ENCODE results near the gene KRT2.

KRT2 gene

DNA sequence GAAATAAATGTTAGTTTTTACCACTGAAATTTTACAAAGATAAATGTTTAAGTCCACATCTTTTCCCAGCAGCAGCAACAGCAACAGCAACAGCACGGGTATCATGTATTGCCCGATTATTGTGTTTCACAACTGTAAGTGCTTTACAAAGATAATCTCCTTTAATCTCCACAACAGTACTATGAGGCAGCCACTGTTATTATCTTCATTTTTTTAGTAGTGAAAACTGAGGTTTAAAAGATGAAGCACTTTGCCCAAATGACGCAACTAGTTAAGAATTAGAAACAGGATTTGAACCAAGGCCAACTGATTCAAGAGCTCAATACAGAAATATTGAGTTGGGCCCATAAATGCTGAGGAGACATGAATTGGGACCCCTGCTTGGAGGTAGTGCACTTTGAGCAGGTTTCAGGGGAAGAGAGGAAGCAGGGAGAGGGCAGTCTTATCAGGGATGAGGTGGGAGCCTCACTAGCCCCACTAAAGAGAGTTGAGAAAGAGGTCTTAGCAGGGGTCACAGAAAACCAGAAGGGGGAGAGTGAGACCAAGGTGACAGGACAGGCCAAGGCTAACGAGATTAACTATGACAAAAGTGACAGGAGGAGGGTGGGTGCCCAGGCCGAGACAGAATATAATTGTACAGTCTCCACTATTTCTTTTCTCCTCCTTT, 15.3 kb downstream of the KRT2 start:
- DNase-seq: no peak

DNA sequence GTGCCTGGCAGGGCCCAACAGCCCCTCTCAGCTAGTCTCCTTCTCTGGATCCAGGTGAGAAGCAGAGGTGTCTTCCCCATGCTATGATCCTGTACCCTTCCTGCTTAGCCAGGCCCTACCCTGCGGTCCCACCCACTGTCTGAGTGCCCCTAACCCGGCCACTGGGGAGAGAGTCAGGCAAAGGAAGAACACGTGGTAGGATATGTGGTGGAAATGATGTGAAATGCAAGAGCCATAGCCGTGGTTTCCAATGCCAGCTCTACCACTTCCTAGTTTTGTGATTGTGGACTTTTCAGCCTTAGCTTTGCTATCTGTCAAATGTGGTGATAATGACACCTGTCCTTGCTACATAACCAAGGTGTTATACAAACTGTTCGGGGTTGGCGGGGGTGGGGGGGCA, 15.8 kb downstream of the KRT2 start:
- no peak for DNase-seq

DNA sequence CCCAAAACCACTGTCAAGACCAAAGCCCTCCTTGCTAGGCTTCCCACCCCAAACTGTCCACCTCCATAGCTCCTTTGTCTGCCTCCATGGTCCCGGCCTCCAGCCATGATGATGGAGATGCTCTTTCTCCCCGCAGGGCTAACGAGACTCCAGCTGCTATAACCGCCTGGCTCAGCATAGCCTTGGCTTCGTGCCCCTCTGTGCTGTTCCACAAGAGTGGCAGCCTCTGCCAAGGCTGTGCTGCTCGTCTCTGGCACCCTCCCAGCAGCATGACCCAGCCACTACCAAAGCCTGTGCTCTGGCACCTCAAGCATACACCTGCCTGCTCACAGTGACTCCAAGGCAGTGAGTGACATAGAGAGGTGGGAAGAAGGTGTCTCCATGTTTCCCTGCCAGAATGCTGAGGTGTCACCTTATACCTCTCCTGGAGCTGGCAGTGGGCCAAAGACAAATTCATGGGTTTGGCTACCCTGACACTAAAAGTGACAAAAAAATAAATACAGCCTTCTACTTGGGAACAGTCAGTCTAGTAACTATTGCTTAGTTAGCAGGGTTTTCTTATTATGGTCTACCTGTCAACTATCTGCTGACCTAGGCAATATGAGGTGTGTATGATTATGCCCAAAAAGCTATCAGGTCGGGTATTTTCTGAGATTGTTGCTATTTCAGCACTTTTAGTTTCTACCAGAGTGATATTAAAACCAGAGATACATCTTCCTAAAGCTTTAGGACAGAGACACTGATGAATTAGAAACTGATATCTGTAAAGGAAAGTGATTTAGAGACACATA, 17.6 kb downstream of the KRT2 start:
- no peak for DNase-seq

DNA sequence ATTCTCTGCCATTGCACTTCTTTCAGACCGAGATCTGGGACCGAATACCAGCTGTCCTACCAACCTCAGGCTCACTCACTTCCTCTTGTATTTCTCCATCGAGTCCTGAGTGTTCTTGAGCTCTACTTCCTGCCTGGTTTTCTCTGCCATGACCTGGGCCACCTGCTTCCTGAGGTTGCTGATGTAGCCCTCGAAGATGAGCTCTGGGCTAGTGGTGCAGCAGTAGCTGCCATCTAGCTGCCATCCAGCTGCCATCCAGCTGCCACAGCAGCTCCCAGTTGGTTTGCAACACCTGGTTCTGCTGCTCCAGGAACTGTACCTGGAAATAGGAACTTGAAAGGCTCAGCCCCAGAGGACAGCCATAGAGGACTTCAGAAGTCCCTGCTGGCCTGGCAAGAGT, 18.6 kb downstream of the KRT2 start:
- no peak for DNase-seq

DNA sequence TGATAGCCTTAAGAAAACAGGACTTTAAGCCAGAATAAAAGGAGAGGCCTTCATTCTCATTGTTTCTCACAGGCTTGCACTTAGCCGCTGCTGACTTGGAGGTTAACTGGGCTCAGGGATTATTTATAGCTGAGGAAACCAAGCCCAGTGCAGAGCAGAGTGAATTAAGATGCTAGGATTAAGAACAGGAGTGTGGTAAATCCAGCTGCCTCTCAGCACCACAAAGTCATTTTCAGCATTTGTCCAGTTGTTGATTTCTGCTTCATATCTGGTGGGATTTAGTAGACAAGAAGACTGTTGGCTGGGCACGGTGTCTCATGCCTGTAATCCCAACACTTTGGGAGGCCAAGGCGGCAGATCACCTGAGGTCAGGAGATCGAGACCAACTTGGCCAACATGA, 19.4 kb downstream of the KRT2 start:
- DNase-seq: no peak

DNA sequence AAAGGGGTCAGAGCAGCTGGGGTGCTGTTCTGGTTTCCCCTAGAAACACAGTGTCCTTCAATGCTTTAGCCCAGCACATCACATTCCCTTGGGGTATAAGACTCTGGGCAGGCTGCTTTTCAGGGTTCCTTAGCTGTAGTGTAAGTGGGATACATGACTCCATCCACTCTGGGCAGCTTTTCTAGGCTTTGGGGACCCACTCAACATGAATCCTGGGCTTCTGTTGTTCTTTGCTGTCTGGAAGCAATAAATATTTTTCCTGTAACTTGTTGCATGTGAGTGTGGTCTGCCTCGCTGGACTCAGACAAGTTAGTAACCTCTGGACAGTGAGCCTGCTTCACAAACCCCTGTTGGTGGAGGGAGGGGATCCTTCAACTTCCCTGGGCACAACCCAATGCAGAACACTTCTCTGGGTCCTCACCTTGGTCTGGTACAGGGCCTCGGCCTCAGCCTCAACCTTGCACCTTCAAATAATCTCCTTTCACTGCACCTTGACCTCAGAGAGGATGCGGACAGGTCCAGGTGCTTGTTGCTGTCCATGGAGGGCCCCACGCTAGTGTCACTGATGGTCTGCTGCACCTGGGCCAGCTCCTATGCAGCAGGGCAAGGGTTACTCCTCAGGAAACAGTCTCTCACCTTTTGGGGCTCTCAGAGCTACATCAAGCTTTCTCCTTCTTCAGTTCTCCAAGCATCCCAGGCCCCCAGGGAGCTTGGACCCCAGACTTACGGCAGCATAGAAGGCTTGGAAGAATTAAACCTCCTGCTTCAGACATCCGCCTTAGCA, 20.1 kb downstream of the KRT2 start:
- no peak for DNase-seq

DNA sequence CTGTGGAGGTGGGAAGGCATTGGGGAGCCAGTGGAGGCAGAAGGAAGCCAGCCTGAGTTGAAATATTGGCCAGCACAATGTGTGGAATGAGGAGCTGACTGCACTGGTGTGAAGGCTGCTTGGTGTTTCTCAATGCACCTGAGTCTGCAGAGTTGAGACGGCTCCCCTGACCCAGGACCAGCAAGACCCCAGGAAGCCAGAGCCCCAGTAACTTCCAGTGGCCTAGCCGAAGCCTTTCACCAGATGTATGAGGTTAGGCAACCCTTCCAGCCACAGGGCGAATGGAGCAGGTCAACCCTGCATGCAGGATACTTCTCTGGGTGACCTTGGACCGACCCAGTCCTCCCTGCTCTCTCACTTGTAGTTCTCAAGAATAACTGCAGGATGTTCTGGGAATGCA, 20.7 kb downstream of the KRT2 start:
- no peak for DNase-seq

DNA sequence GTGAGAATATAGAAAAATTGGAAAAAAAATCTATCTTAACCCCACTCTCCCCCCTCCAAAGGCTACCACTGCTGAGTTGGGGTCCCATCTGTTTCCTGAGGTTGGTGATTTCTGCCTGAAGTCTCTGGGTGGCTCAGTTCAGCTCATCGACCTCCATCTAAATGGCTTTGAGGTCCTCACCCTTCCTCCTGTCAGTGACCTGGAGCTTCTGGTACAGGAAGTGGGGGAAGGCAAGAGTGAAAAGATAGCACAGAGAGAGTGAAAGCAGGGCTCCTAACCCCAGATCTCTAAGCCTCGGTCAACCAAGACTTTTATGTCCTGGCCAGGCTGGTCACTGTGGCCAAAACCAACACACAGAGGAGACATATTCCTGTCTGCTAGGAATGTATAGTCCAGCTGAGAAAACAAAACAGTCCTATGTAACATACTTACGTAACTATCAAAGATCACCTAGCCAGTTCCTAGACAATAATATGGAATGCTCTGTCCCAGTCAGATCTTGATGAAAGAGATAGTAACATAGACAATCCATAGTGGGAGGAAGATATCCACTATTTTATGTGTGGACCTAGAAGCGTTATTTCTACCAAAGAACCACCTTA, 21.3 kb downstream of the KRT2 start:
- DNase-seq: no peak

DNA sequence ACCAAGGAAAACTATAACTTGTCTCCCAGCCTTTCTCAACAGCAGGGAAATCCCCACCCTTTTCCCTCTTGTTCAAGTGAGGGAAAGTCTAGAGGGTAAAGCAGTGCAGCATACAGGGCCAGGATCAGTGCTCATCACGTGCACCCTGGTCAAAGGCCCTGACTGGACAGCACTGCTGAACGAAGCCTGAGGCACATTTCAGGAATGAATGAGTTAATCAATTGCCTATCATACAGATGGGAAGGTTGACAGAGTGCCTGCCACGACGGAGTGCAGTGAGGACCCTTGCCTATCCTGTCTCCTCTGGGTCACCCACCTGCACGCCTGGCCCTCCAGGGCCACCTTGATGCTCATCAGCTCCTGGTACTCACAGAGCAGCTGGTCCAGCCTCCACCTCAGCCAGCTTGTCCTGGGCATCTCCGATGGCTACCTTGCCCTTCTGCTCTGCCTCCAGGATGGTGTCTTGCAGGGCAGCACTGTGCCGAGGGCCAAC, 22.0 kb downstream of the KRT2 start:
- DNase-seq: no peak

DNA sequence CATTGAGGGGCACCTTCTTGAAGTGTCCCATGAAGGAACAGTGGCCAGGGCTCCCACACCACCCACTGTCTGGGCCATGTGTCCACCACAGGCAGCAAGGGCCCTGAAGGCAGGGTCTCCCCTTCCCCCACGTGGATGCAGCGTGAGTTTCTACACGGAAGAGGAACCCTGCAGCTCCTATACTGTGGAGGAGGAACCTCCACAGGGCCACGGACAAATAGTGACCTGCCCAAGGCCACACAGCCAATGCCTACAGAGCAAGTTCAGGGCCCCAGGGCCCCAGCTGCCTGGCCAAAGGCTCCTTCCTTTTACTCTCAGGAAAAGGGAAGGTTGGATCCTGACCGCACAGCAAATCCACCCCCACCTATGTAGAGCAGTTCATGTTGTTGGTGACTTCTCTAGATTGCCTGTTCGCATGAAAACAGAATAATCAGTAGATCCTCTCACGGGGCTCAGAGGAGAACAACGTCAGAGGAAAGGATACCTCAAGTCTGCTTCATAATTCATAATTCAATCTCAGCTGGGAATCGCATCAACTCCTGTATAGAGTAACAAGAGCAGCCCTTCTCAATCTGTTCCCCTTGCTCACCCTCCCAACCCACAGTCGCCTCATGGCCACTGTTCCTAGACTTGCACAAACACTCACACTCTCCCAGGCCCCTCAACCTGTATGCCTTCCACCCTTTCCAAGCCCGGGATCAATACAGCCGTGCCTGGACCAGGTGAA, 22.6 kb downstream of the KRT2 start:
- peak; percentile 60 to 73 for DNase-seq

DNA sequence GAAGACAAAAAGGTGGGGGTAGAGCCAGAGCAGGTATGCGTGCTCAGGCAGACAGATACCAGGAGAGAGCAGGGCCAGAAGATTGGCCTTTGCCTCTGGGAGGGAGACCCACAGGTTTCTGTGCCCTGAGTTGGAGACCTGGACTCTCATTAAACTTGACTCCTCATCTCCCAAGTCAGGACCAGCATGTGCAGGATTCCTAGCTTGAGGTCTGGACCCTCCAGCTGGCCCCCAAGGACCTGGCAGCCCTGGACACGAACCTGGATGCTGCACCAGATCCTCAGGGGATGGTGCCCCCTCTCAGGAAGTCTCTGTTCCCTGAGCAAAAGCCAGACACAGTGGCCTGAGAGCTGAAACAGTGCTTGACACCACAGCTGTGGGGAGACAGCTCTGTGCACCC, 23.2 kb downstream of the KRT2 start:
- DNase-seq: no peak

DNA sequence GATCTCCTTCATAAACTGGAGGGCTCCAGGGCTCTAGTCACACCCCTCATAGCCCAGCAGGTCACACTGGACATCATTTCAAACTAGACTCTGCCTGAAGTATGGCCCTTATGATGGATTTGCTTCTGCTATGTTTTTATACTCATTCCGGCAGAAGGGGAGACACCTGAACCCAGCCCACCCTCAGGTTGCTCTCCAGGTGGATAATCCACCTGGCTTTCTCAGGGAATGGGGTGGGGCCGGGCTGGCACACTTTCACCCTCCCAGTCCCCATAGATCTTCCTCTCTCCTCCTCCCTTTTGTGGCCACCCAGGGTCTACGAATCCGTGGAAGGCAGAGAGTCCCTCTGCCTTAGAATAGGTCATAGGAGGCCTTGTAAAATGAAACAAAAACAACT, 23.9 kb downstream of the KRT2 start:
- no peak for DNase-seq

DNA sequence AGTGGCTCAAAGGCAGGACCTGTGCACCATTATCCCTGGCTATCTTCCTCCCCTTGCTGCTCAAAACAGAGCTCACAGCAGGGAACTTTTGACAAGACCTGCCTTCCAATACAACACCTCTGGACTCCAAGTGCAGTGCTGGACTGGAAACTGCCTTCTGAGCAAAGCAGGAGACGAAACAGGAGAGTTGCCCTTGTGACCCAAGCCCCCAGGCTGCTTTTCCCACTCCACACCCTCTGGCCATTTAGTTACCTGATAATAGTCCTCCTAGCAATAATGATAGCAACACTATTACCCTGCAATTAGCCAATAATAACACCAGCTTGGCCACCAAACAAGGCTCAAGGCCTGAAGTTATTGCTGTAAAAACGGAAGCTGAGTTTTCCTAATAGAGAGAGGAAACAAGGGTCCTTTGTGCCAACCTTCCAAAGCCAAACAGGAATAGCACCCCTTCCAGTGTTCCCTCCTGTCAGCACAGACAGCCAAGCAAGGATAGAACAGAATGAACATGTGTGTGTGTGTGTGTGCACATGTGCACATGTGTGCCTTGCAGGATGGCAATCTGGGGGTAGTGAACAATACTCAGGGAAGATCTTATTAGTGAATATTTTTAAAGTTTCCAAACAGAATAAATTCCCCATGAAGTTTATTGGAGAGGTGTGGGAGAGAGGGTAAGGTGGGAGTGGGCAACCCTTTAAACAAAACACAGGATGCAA, 24.5 kb downstream of the KRT2 start:
- DNase-seq: no peak

DNA sequence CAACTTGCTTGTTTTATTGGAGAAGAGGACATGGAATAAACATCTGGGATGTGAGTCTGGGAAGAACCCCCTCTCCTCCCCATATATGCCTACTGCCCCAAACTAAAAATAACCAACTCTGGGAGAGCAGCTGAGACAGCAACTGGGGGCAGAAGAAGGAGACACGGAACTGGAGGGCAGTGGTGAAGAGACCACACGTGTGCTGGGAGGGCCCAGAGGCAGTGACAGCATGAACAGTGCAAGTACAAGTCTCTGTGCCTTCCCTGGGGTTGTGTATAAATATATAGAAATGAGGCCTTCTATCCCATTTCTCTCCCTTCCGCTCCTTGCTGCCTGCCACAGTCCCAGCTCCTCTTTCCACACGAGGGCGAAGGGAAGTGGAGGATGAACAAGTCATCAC, 29.7 kb downstream of the KRT2 start:
- no peak for DNase-seq

DNA sequence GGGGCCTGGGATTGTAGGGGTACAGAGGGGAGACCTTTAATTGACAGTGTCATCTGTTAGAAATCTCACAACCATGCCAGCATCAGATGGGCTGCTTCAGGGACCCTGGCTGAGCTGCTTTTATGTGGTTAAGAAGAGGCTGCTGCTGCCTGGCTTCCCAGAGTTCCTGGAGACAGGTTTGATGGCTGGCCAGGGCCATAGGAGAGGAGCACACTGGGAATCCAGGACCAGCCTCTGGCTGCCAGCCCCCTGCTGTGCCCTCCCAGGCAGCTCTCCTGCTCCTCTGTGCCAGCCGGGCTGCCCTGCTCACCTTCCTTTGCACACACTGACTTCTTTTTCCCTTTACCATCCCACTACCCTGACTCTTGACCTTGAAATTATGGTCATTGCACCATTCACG, 33.1 kb downstream of the KRT2 start:
- no peak for DNase-seq

DNA sequence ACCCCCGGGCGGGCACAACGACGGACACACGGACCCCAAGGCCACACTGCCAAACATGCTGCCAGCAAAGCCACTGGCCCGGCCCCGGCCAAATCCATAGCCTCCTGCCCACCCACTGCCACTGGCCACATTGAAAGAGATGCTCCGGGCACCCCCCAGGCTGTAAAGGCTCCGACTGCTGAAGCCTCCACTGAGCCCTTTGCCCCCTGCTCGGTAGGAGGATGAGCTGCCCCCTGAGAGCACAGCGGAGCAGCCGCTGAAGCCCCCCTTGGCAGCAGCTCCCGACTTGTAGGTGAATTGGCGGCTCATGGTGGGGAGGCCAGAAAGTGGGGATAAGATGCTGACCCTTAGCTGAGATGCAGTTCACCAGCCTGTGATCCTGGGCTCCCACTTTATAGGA, 33.8 kb downstream of the KRT2 start, which contains the start of gene KRT73:
Gene KRT73, minus strand, starts transcription at position 344 of the 400 bp plus-strand sequence. Its CDS starts 35 bp downstream, at position 309.
- DNase-seq: no peak

DNA sequence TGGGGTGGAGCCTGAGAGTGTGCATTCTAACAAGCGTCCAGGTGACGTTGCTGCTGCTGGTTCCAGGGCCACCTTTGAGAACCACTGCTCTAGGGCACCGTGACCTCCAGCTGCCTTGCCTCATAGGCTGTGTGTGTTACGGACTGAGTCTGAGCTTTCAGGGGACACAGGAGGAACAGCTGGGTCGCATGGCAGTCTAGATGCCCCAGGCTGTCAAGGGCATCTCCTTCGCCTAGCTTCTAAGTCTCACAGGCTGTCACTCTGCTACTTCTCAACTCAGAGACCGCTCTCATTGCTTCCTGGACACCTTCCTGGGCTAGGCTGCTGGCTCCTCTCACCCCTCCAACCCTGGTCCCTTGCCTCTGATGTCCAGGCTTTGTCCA, 34.6 kb downstream of the KRT2 start:
- DNase-seq: no peak

DNA sequence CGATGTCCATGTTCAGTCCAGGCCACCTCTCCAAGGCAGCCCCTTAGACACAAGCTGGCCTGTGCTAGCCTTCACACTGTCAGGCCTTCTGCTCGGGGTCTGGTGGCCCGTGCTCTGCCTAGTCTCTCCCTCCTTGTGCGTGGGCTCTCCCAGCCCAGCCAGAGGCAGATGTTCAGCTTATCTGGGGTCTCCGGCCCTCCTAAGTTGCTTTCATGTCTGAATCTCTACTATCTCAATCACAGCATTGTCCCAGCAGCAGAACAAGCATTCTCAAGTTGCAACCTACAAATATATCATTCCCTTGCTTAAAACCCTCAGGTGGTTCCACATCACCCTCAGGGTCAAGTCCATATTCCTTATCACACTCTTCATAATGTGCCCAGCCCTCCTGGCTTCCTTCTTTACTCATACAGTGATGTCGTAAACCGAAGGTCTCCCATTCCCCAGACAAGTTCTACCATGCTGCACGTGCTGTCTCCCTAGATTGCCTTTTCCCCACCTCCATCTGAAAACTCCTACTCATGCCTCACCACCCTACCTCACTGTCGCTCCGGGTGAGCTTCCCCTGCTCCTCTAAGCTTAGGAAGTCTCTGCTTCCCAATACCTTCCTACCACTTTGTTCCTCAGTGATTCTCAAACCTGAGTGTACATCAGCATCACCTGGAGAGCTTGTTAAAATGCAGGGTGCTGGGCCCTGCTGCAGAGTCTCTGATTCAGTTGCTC, 35.2 kb downstream of the KRT2 start:
- no peak for DNase-seq

DNA sequence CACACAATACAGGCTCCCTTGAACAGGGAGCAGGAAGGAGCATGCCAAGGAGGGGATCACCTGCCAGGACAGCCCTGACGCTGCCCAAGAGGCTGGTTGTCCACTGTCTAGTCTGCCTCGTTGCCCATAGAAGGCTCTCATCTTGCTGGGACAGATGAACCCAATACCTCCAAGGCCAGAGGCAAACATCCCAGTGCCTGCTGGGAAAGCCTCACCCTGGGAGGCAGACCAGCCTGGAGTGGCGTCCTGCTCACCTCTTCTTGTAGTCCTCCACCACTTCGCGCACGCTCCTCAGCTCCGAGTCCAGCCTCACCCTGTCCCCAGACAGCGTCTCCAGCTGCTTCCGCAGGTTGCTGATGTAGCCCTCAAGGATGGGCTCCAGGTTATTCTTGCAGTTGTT, 36.1 kb downstream of the KRT2 start:
- no peak for DNase-seq

DNA sequence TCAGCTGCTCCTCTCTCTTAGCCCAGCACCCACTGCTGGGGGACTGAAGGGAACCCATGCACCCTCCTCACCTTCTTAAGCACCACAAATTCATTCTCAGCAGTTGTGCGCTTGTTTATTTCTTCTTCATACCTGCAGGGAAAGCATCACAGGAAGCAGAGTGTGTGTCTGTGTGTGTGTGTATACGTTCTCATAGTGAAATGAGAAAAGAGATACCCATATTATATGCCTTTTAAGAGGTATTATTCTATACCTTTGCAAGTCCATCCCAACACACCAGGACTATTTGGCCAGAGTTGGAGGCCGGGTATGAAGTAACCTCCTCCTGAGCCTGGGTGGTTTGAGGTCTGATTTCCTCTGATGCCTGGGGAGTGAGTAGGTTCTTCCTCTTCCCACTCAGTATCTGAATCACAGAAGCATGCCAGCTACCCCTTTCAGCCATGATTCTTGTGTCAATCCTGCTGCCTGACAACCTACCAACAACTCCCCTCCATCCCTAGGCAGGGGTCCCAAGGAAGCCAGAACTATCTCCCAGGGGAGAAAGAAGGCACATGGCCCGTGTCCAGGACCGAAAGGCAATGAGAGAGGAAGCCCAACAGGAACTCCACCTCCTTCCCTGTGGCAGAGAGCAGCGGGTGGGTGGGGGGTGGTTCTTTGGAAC, 36.7 kb downstream of the KRT2 start:
- DNase-seq: peak; percentile 73 to 84
